NB4 (cell line): ENCODE measurements around the gene NECAB3.

Experiments used
- DNase-seq: peaks from one replicate; pipeline ENCODE4 v3.0.0; 2010; ENCODE audit warnings: low read depth
- H3K4me3 ChIP-seq: one replicate; pipeline ENCODE4 v1.5.1; 2011; ENCODE audit warnings: mild to moderate bottlenecking, low read depth, low read length, moderate library complexity
- CTCF ChIP-seq: IDR thresholded peaks from one replicate; pipeline ENCODE4 v1.5.1; 2012; ENCODE audit warnings: low read depth, low read length
- MAX ChIP-seq: IDR thresholded peaks from 2 replicates; pipeline ENCODE4 v1.6.1; 2011; ENCODE audit warnings: low read depth, low read length
- MYC ChIP-seq: IDR thresholded peaks from 2 replicates; pipeline ENCODE4 v1.6.1; 2011; ENCODE audit warnings: low read depth, low read length
- POLR2A ChIP-seq: IDR thresholded peaks from 2 replicates; pipeline ENCODE4 v1.6.1; 2011; ENCODE audit warnings: mild to moderate bottlenecking; ENCODE audit not compliant: insufficient read length; ENCODE audit errors: extremely low read depth

The NECAB3 gene

GRCh38 chr20:33709398-33709797 is 35.2 kb upstream of the NECAB3 start:
- no peak for DNase-seq
- no peak overlapping the region for H3K4me3 ChIP-seq
- TF ChIP-seq POLR2A (no peak), MYC (no peak), MAX (no peak), CTCF (no peak)

GRCh38 chr20:33707668-33708067 is 33.4 kb upstream of the NECAB3 start:
- no peak for DNase-seq
- TF ChIP-seq POLR2A (no peak), MYC (no peak), MAX (no peak), CTCF (no peak)
- no peak overlapping the region for H3K4me3 ChIP-seq

- H3K4me3 ChIP-seq = no peak overlapping the region
- no peak for DNase-seq
- no peak for TF ChIP-seq POLR2A
- no peak for TF ChIP-seq MAX
- no peak for TF ChIP-seq CTCF
- TF ChIP-seq MYC = no peak
These were observed 30.1 kb upstream of the NECAB3 start for GRCh38 chr20:33704197-33704924.

GRCh38 chr20:33703498-33704137 is 29.4 kb upstream of the NECAB3 start:
- TF ChIP-seq CTCF (no peak), POLR2A (no peak), MAX (no peak), MYC (no peak)
- DNase-seq = no peak
- no peak overlapping the region for H3K4me3 ChIP-seq

- DNase-seq = no peak
- no peak overlapping the region for H3K4me3 ChIP-seq
- TF ChIP-seq MAX = no peak
- no peak for TF ChIP-seq POLR2A
- TF ChIP-seq MYC = no peak
- no peak for TF ChIP-seq CTCF
These were observed 28.6 kb upstream of the NECAB3 start for GRCh38 chr20:33702861-33703260.
